CD4-positive, alpha-beta T cell treated with Interleukin-6 for 4 hours (primary cell): ENCODE data around the gene MYZAP.

Source experiments
- DNase-seq: peaks from one replicate; pipeline ENCODE4 v3.0.0-alpha.2; 2020; ENCODE audit warnings: mixed read lengths

The MYZAP gene

GRCh38 chr15:57631386-57632110 lies 39.8 kb downstream of the MYZAP start:
- DNase-seq: no peak

- DNase-seq: no peak
Observed at GRCh38 chr15:57634290-57634689, 42.6 kb downstream of the MYZAP start.

GRCh38 chr15:57635300-57635909 lies 43.7 kb downstream of the MYZAP start:
- no peak for DNase-seq

GRCh38 chr15:57637846-57638245 lies 46.1 kb downstream of the MYZAP start:
- no peak for DNase-seq

- DNase-seq: no peak
Observed at GRCh38 chr15:57639306-57639705, 47.6 kb downstream of the MYZAP start.

GRCh38 chr15:57640930-57641682 lies 49.4 kb downstream of the MYZAP start:
- DNase-seq: peak; percentile 12

- DNase-seq: no peak
Observed at GRCh38 chr15:57643826-57644225, 52.1 kb downstream of the MYZAP start.

- DNase-seq: no peak
Observed at GRCh38 chr15:57646087-57646486, 54.4 kb downstream of the MYZAP start.

GRCh38 chr15:57647071-57647790 lies 55.5 kb downstream of the MYZAP start:
- no peak for DNase-seq

GRCh38 chr15:57647791-57648130 lies 56.1 kb downstream of the MYZAP start:
- no peak for DNase-seq

GRCh38 chr15:57649138-57649537 lies 57.4 kb downstream of the MYZAP start:
- no peak for DNase-seq

GRCh38 chr15:57651445-57651844 lies 59.7 kb downstream of the MYZAP start:
- DNase-seq: no peak

GRCh38 chr15:57652481-57652880 lies 60.8 kb downstream of the MYZAP start:
- no peak for DNase-seq

- DNase-seq: no peak
Observed at GRCh38 chr15:57654153-57654852, 62.6 kb downstream of the MYZAP start.

GRCh38 chr15:57655053-57655452 lies 63.3 kb downstream of the MYZAP start:
- no peak for DNase-seq

GRCh38 chr15:57655809-57656208 lies 64.1 kb downstream of the MYZAP start:
- no peak for DNase-seq

- DNase-seq: no peak
Observed at GRCh38 chr15:57656434-57656833, 64.7 kb downstream of the MYZAP start.

GRCh38 chr15:57657619-57658018 lies 65.9 kb downstream of the MYZAP start:
- no peak for DNase-seq

- no peak for DNase-seq
Observed at GRCh38 chr15:57662091-57662744, 70.5 kb downstream of the MYZAP start.

GRCh38 chr15:57662802-57663201 lies 71.1 kb downstream of the MYZAP start:
- DNase-seq: no peak

GRCh38 chr15:57663262-57663661 lies 71.6 kb downstream of the MYZAP start:
- no peak for DNase-seq

- DNase-seq: no peak
Observed at GRCh38 chr15:57665194-57665593, 73.5 kb downstream of the MYZAP start.
